ENCODE data around the gene CPM. TPM values are rescaled to one million over a fixed set of nuclear protein-coding genes. Genes with fewer than 3 reads are reported as not detected.

Gene CPM
- total RNA-seq, 3 donors from 2014 or later (not counting 1 experiment from before 2014, with no cell fraction given), result 0.25 to 1.6 (median 0.68) TPM

GRCh38 chr12:68876461-68876860, 56.5 kb downstream of the CPM start:
- no peak for TF ChIP-seq CTCF (IDR thresholded peaks at IDR 0.05)
- 6% methylated on average over 4 of the region's 4 CpGs for WGBS (ENCODE audit: insufficient coverage)
- no peaks in the 10 kb centered on the region for H3K9me3 Mint-ChIP-seq
- H3K36me3 ChIP-seq (ENCODE audit: control insufficient read depth, insufficient read depth, low read length), result no peaks in the 10 kb centered on the region
- no peak overlapping the region for H3K4me3 ChIP-seq (ENCODE audit: low read length)
- no peak overlapping the region for H3K27ac Mint-ChIP-seq
- H3K9me3 ChIP-seq (ENCODE audit: control insufficient read depth, insufficient read depth, low read length), result no peaks in the 10 kb centered on the region
- no peaks in the 10 kb centered on the region for H3K36me3 Mint-ChIP-seq
- no peak overlapping the region for H3K27ac ChIP-seq (ENCODE audit: low read length)
- no peak overlapping the region for H3K4me3 Mint-ChIP-seq
- ATAC-seq (no peak), DNase-seq (no peak)
- H3K4me1 ChIP-seq (ENCODE audit: control insufficient read depth, insufficient read depth, low read length), result no peaks in the 10 kb centered on the region
- no peaks in the 10 kb centered on the region for H3K27me3 ChIP-seq (ENCODE audit: control insufficient read depth, insufficient read depth, low read length)
- intact Hi-C loops (cut with micrococcal nuclease), result no loop called here
- H3K27me3 Mint-ChIP-seq (ENCODE audit: low read depth in 2 of 2), result peaks cover 8 to 20% of the 10 kb centered on the region in 2 donors
- H3K4me1 Mint-ChIP-seq, result no peaks in the 10 kb centered on the region

- no peaks in the 10 kb centered on the region for H3K4me1 ChIP-seq (ENCODE audit: control insufficient read depth, insufficient read depth, low read length)
- no peaks in the 10 kb centered on the region for H3K9me3 Mint-ChIP-seq
- intact Hi-C loops (cut with micrococcal nuclease), result no loop called here
- no peak for TF ChIP-seq CTCF (IDR thresholded peaks at IDR 0.05)
- ATAC-seq, result no peak
- H3K36me3 Mint-ChIP-seq, result no peaks in the 10 kb centered on the region
- 91% methylated on average over 3 of the region's 4 CpGs for WGBS (ENCODE audit: insufficient coverage)
- H3K9me3 ChIP-seq (ENCODE audit: control insufficient read depth, insufficient read depth, low read length), result no peaks in the 10 kb centered on the region
- H3K27me3 Mint-ChIP-seq (ENCODE audit: low read depth in 2 of 2), result peaks cover 12 to 15% of the 10 kb centered on the region in 2 donors
- H3K27me3 ChIP-seq (ENCODE audit: control insufficient read depth, insufficient read depth, low read length), result no peaks in the 10 kb centered on the region
- no peaks in the 10 kb centered on the region for H3K36me3 ChIP-seq (ENCODE audit: control insufficient read depth, insufficient read depth, low read length)
- no peak for DNase-seq
- no peak overlapping the region for H3K4me3 Mint-ChIP-seq
- no peak overlapping the region for H3K4me3 ChIP-seq (ENCODE audit: low read length)
- H3K27ac Mint-ChIP-seq, result no peak overlapping the region
- H3K4me1 Mint-ChIP-seq, result no peaks in the 10 kb centered on the region
- no peak overlapping the region for H3K27ac ChIP-seq (ENCODE audit: low read length)
These were observed 59.7 kb downstream of the CPM start for GRCh38 chr12:68873316-68873715.

GRCh38 chr12:68871921-68872320, 61.0 kb downstream of the CPM start:
- Mint-ChIP-seq H3K4me1 (no peaks in the 10 kb centered on the region), H3K9me3 (no peaks in the 10 kb centered on the region), H3K4me3 (no peak overlapping the region), H3K36me3 (no peaks in the 10 kb centered on the region), H3K27me3 (ENCODE audit: low read depth in 2 of 2) (peaks cover under 1 to 12% of the 10 kb centered on the region in 2 donors), H3K27ac (no peak overlapping the region)
- ATAC-seq, result no peak
- Histone ChIP-seq H3K9me3 (ENCODE audit: control insufficient read depth, insufficient read depth, low read length) (no peaks in the 10 kb centered on the region), H3K4me1 (ENCODE audit: control insufficient read depth, insufficient read depth, low read length) (no peaks in the 10 kb centered on the region), H3K27ac (ENCODE audit: low read length) (no peak overlapping the region), H3K4me3 (ENCODE audit: low read length) (no peak overlapping the region), H3K27me3 (ENCODE audit: control insufficient read depth, insufficient read depth, low read length) (no peaks in the 10 kb centered on the region), H3K36me3 (ENCODE audit: control insufficient read depth, insufficient read depth, low read length) (no peaks in the 10 kb centered on the region)
- TF ChIP-seq CTCF (IDR thresholded peaks at IDR 0.05), result no peak
- no peak for DNase-seq
- WGBS (ENCODE audit: insufficient coverage), result 89% methylated on average over 4 of the region's 6 CpGs
- intact Hi-C loops (cut with micrococcal nuclease), result no loop called here

- Mint-ChIP-seq H3K4me1 (no peaks in the 10 kb centered on the region), H3K9me3 (no peaks in the 10 kb centered on the region), H3K36me3 (no peaks in the 10 kb centered on the region), H3K27me3 (ENCODE audit: low read depth in 2 of 2) (peaks cover 0 to 10% of the 10 kb centered on the region in 2 donors), H3K4me3 (no peak overlapping the region), H3K27ac (no peak overlapping the region)
- H3K4me3 ChIP-seq (ENCODE audit: low read length), result no peak overlapping the region
- TF ChIP-seq CTCF (IDR thresholded peaks at IDR 0.05), result no peak
- ATAC-seq, result no peak
- intact Hi-C loops (cut with micrococcal nuclease), result no loop called here
- no peak for DNase-seq
- H3K27ac ChIP-seq (ENCODE audit: low read length), result no peak overlapping the region
- H3K4me1 ChIP-seq (ENCODE audit: control insufficient read depth, insufficient read depth, low read length), result no peaks in the 10 kb centered on the region
- no peaks in the 10 kb centered on the region for H3K36me3 ChIP-seq (ENCODE audit: control insufficient read depth, insufficient read depth, low read length)
- no peaks in the 10 kb centered on the region for H3K27me3 ChIP-seq (ENCODE audit: control insufficient read depth, insufficient read depth, low read length)
- no peaks in the 10 kb centered on the region for H3K9me3 ChIP-seq (ENCODE audit: control insufficient read depth, insufficient read depth, low read length)
- WGBS (ENCODE audit: insufficient coverage), result 75% methylated on average over 8 of the region's 8 CpGs
These were observed 61.6 kb downstream of the CPM start for GRCh38 chr12:68871396-68871795.

Measured in natural killer cell (primary cell).